Activated gamma-delta T cell (primary cell): ENCODE data around the gene FZR1.
A peak's percentile ranks its signal among the peaks of the same experiment; 100 is the strongest.
"Not testable (repeated sequence)": the region's sequence is repeated elsewhere in the genome, so short reads cannot be mapped to it uniquely, and the experiment has no call there.

Experiments
- DNase-seq: peaks from one replicate; lab custom pipeline; 2025; lab: John Stamatoyannopoulos, UW

FZR1 gene

DNA sequence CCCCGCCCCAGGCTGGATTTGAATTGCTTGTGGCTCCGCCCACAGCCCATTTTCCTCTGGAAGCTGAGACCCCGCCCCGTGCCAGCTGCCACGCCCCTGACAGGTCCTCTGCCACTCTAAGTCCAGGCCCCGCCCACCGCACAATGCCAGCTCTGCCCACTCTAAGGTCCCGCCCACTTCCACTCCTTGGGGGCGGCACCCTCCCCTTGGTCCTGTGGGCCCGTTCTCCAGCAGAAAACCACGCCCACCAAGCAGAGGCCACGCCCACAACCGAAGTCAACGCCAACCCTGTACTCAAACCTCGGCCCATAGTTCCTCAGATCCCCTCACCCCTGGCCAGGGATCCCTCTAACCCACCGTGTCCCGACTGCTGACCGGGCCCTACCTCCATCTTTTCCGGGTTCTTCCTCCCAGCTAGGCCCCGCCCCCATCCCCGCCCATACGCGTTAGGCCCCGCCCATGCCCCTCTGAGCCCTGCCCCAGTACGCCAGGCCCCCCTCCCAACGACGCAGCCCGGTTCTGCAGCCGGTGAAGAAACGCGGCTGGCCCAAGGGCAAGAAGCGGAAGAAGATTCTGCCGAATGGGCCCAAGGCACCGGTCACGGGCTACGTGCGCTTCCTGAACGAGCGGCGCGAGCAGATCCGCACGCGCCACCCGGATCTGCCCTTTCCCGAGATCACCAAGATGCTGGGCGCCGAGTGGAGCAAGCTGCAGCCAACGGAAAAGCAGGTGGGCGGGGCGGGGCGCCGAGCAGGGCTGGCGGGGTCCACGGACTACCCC is 67.9 kb downstream of the FZR1 start:
- peak; percentile 53 for DNase-seq

DNA sequence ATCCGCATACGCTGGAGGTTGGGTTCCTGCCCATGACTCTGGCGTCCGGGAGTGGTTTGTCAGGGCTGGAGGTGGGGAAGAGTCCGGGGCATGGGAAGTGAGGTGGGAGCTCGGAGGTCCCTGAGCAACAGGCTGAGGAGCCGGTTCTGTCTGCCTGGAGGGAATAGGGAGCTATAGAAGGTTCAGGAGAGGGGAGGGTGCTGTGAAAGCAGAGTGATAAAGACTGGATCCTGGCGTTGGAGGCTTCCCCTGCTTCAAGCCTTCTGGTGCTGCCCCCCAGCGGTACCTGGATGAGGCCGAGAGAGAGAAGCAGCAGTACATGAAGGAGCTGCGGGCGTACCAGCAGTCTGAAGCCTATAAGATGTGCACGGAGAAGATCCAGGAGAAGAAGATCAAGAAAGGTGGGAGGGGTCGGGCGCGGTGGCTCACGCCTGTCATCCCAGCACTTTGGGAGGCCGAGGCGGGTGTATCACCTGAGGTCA is 69.2 kb downstream of the FZR1 start:
- DNase-seq = no peak

DNA sequence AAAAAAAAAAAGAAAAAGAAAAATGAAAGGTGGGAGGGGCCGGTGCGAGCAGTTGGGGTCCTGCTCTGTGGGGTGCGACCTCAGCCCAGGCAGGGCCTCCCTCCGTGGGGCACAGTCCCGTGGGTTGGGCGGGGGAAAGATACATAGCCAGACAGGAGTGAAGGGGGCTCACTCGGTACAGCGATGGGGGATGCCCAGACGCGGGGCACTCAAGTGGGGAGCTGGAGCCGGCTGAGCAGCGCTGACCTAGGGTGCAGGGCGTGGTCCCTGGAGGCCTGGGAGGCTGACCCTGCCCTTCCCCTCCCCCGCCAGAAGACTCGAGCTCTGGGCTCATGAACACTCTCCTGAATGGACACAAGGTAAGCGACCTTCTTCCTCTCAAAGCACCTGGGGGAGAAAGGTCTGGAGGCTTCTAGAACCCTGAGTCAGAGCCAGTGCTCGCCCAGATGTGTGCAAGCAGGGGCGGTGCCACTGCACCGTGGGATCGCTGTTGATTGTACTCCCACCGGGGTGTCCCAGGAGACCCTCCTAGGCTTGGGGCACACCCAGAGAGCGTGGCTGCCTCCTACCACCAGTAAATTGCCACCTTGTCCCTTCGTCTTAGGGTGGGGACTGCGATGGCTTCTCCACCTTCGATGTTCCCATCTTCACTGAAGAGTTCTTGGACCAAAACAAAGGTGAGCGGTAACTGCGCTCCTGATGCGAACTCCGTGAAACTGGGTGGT is 70.0 kb downstream of the FZR1 start:
- no peak for DNase-seq

DNA sequence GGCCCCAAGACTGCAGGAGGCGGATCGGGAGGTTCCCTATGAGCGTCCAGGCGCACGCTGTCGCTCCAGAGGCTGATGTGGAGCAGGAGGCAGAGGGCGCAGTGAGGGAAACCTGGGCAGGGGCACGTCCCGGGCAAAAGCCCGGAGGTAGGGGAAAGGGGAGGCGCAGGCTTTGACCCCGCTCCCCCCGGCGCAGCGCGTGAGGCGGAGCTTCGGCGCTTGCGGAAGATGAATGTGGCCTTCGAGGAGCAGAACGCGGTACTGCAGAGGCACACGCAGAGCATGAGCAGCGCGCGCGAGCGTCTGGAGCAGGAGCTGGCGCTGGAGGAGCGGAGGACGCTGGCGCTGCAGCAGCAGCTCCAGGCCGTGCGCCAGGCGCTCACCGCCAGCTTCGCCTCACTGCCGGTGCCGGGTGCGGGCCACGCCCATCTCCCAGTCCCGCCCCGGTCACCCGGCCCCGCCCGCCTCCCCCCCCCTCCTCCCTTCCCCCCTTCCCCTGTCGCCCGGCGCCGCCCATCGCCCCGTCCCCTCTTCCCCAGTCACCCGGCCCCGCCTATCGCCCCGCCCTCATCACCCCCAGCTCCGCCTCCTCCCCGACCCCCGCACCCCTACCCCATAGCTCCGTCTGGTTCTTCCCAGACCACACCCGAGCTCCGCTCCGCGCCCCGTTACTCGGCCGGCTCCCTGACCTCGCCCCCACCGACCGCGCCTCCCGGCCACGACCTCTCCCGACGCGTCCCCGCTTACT is 70.8 kb downstream of the FZR1 start:
- no peak for DNase-seq

DNA sequence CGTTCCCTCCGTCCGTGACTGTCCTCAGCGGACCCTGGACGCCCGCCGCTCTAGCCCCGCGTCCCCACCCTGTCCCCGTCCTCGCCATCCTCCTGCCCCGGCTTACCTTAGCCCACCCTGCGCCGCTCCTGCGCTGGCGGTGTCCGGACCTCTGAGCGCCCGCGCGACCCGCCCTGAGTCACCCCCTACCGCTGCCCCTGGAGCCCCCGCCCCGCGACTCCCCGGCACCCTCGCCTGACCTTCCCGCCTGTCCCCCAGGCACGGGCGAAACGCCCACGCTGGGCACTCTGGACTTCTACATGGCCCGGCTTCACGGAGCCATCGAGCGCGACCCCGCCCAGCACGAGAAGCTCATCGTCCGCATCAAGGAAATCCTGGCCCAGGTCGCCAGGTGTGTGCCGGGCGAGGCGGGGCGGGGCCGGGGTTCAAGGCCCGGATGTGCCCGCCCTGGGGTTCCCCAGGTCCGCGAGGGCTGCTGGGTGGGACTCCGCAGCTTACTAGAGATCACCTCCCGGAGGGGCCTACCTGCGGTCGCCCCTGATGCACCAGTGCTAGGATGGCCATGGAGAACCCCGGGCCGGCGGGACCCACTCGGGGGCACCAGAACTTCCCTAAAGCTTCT is 71.7 kb downstream of the FZR1 start:
- DNase-seq = no peak

DNA sequence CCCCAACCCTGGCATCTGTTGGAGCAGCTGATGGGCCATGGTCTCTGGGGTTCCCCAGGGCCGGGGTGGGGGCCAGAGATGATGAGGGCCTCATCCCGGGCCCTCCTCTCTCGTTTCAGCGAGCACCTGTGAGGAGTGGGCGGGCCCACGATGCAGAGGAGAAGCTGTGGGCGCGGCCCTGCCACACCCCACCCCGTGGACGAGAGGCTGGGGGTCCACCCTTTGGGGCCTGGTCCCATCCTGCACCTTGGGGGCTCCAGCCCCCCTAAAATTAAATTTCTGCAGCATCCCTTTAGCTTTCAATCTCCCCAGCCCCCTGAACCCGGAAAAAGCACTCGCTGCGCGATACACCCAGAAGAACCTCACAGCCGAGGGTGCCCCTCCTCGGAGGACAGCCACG is 72.3 kb downstream of the FZR1 start:
- no peak for DNase-seq

DNA sequence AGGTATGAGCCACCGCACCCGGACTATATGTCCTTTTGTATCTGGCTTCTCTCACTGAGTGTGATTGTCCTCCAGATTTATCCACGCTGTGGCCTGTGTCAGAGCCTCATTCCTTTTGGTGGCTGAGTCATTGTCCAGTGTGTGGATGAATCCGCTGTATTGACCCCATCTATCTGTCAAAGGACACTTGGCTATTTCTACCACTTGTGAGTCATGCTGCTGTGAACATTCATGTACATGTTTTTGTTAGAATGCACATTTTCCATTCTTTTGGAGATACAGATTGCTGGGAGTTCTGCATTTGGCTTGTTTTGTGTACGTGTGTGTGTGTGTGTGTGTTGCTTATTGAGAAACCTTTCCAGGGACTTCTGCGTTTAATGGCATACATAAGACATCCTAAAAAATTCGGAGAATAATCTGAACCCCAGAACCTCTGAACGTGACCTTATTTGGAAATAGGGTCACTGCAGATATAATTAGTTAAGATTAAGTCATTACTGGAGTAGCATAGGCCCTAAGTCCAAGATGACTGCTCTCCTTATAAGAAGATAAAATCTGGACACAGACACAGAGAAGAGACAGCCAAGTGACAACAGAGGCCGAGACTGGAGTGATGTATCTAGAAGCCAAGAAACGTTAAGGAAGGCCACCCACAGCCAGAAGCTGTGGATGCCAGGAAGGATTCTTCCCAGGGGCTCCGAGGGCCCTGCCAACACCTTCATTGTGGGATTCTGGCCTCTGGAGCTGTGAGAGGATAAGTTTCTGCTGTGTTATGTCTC is 74.2 kb downstream of the FZR1 start:
- DNase-seq = no peak

DNA sequence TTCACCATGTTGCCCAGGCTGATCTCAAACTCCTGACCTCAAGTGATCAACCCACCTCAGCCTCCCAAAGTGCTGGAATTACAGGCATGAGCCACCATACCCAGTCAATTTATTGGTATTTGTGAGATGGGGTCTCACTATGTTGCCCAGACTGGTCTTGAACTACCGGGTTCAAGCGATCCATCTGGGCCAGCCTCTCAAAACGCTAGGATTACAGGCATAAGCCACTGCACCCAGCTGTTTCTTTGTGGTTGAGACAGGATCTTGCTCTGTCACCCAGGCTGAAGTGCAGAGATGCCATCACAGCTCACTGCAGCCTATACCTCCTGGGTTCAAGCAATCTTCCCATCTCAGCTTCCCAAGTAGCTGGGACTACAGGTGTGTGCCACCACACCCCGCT is 75.7 kb downstream of the FZR1 start:
- not testable (repeated sequence) for DNase-seq

DNA sequence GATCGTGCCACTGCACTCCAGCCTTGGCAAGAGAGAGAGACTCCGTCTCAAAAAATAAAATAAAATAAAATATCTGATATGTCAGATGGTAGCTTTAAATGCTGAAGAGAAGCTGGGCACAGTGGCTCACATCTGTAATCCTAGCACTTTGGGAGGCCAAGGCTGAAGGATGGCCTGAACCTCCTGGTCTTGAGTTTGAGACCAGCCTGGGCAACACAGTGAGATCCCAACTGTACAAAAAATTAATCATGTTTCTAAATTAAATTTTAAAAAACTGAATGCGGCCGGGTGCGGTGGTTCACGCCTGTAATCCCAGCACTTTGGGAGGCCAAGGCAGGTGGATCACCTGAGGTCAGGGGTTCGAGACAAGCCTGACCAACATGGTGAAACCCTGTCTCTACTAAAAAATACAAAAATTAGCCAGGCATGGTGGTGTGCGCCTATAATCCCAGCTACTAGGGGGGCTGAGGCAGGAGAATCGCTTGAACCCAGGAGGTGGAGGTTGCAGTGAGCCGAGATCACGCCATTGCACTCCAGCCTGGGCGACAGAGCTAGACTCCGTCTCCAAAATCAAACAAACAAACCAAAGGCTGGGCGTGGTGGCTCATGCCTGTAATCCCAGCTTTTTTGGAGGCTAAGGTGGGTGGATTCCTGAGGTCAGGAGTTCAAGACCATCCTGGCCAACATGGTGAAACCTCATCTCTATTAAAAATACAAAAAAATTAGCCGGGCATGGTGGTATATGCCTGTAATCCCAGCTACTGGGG is 78.1 kb downstream of the FZR1 start:
- not testable (repeated sequence) for DNase-seq

DNA sequence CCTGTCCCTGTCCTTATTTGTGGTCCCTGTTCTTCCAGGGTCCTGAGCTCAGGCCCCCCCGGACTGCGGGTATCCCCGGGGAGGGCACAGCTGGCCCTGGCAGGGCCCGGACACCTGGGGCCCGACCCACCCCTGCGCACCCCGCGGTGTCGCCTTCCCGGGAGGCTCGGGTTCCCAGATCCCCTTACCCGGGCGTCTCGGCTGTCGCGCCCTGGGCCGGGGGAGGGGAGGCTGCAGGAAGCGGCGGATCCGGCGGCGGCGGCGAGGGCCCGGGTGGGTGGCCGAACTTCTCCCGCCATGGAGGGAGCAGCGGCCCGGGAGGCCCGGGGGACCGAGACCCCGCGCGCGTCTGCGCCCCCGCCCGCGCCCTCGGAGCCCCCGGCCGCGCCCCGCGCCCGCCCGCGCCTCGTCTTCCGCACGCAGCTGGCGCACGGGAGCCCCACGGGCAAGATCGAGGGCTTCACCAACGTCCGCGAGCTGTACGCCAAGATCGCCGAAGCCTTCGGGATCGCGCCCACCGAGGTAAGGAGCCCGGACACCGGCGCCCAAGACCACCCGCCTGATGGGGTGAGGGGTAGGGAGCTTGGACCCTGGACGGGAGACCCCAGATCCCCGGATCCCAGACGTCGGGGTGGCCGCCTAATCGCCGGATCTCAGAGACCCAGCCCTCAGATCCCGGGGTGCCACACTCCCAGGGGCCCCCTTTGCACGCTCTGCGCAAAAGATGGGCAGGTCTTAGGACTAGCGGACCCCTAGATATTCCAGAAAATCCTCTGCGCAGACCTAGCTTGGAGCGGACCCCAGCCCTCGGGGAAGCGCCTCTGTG is 79.4 kb downstream of the FZR1 start, which contains the start of gene GIPC3:
GIPC3 (plus strand) TSS at position 178 of the 826 bp plus-strand sequence; CDS start at position 298, 120 bp downstream.
- no peak for DNase-seq

DNA sequence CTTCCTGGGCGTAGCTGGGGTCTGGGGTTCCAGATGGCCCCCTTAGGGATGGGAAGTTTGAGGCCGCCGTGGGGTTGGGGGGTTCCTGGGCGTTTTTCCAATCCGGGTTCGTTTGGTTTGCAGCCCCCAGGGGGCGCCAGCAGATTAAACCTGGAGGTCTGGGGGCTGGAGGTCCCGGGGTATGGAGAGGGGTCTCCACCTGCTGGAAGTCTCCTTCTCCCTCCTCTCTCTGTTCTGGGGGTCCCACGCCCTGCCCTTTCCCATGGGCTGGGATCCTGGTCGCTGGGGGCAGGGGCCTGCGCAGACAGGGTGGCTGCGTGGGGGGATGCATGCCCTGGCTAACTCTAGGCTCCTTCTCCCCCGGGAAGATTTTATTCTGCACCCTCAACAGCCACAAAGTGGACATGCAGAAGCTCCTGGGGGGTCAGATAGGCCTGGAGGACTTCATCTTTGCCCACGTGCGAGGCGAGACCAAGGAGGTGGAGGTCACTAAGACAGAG is 80.1 kb downstream of the FZR1 start:
- no peak for DNase-seq

DNA sequence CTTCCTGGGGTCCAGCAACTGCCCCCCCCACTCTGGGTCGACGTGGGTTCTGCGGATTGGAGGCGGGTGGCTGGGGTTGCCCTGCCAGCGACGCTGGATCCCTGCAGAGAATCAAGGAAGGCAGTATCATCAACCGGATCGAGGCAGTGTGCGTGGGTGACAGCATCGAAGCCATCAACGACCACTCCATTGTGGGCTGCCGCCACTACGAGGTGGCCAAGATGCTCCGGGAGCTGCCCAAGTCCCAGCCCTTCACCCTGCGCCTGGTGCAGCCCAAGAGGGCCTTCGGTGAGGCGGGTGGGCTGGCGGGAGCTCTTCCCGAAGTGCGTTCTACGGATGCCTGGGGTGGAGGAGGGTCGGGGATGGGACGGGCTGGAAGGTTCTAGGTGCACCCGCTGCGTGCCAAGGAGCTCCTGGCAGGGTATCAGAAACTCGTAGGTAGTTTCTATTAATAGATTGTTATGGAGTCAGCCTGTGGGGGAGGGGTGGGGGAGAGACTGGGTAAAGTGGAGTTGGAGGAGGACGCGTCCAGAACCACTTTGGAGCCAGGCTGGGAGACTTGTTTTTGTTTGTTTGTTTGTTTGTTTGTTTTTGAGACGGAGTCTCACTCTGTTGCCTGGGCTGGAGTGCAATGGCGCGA is 80.7 kb downstream of the FZR1 start:
- DNase-seq = no peak
